ENCODE measurements around the gene NRL. TPM values are rescaled to one million over a fixed set of nuclear protein-coding genes. Genes with fewer than 3 reads are reported as not detected.
A peak's percentile ranks its signal among the peaks of the same experiment; 100 is the strongest.
"Not testable (repeated sequence)": the region's sequence is repeated elsewhere in the genome, so short reads cannot be mapped to it uniquely, and the experiment has no call there.

NRL gene
- polyA plus RNA-seq, 1 donor (not counting 4 experiments of a cell fraction or from before 2014, with no cell fraction given): 0.29 TPM

GRCh38 chr14:24038686-24039085, 76.1 kb downstream of the NRL start:
- Histone ChIP-seq H3K27ac (ENCODE audit: control insufficient read depth, insufficient read depth, low read length) (no peak overlapping the region), H3K4me3 (ENCODE audit: control insufficient read depth in 2 of 3, extremely low read depth in 1 of 3, insufficient read depth in 2 of 3, low read depth in 1 of 3, low read length in 3 of 3) (no peak overlapping the region), H3K4me1 (ENCODE audit: control insufficient read depth, extremely low read depth, insufficient read depth, low read length) (no peaks in the 10 kb centered on the region), H3K9ac (ENCODE audit: control insufficient read depth, extremely low read depth, insufficient read depth, low read length) (no peak overlapping the region), H3K27me3 (ENCODE audit: control insufficient read depth, extremely low read depth, insufficient read depth, low read length) (no peaks in the 10 kb centered on the region), H3K36me3 (ENCODE audit: control insufficient read depth in 2 of 2, extremely low read depth in 1 of 2, insufficient read depth in 2 of 2, low read length in 2 of 2) (no peaks in the 10 kb centered on the region), H3K79me2 (ENCODE audit: control insufficient read depth, insufficient read depth, low read length) (no peaks in the 10 kb centered on the region), H3K9me3 (ENCODE audit: control insufficient read depth, low read depth, low read length) (no peaks in the 10 kb centered on the region), H2AFZ (ENCODE audit: control insufficient read depth, low read length) (no peak overlapping the region), H3K9me1 (ENCODE audit: control insufficient read depth, extremely low read depth, insufficient read depth, low read length) (no peaks in the 10 kb centered on the region), H4K20me1 (ENCODE audit: control insufficient read depth, extremely low read depth, insufficient read depth, low read length) (no peaks in the 10 kb centered on the region), H3K4me2 (ENCODE audit: control insufficient read depth, extremely low read depth, insufficient read depth, low read depth, low read length) (no peak overlapping the region)
- TF ChIP-seq CTCF (optimal IDR thresholded peaks at IDR 0.05 in 1 of 3, IDR thresholded peaks at IDR 0.05 in 1 of 3, conservative IDR thresholded peaks at IDR 0.05 in 1 of 3; ENCODE audit: extremely low read depth in 1 of 3, insufficient read depth in 2 of 3, low read length in 3 of 3) (no peak), EZH2 (IDR thresholded peaks at IDR 0.05; ENCODE audit: low read length) (no peak)
- FAIRE-seq: no peak
- DNase-seq (ENCODE audit: low read depth, low spot score): no peak
- dilution Hi-C loops (cut with MboI; ENCODE audit: extremely low pct_ligation_motif_present, low sequenced_read_pairs): no loop called here

- Histone ChIP-seq H3K9me3 (ENCODE audit: control insufficient read depth, low read depth, low read length) (no peaks in the 10 kb centered on the region), H3K4me1 (ENCODE audit: control insufficient read depth, extremely low read depth, insufficient read depth, low read length) (no peaks in the 10 kb centered on the region), H3K27me3 (ENCODE audit: control insufficient read depth, extremely low read depth, insufficient read depth, low read length) (no peaks in the 10 kb centered on the region), H3K79me2 (ENCODE audit: control insufficient read depth, insufficient read depth, low read length) (no peaks in the 10 kb centered on the region), H3K9me1 (ENCODE audit: control insufficient read depth, extremely low read depth, insufficient read depth, low read length) (no peaks in the 10 kb centered on the region), H3K36me3 (ENCODE audit: control insufficient read depth in 2 of 2, extremely low read depth in 1 of 2, insufficient read depth in 2 of 2, low read length in 2 of 2) (no peaks in the 10 kb centered on the region), H3K9ac (ENCODE audit: control insufficient read depth, extremely low read depth, insufficient read depth, low read length) (no peak overlapping the region), H2AFZ (ENCODE audit: control insufficient read depth, low read length) (no peak overlapping the region), H3K4me3 (ENCODE audit: control insufficient read depth in 2 of 3, extremely low read depth in 1 of 3, insufficient read depth in 2 of 3, low read depth in 1 of 3, low read length in 3 of 3) (no peak overlapping the region), H3K4me2 (ENCODE audit: control insufficient read depth, extremely low read depth, insufficient read depth, low read depth, low read length) (no peak overlapping the region), H4K20me1 (ENCODE audit: control insufficient read depth, extremely low read depth, insufficient read depth, low read length) (no peaks in the 10 kb centered on the region), H3K27ac (ENCODE audit: control insufficient read depth, insufficient read depth, low read length) (no peak overlapping the region)
- dilution Hi-C loops (cut with MboI; ENCODE audit: extremely low pct_ligation_motif_present, low sequenced_read_pairs): no loop called here
- TF ChIP-seq EZH2 (IDR thresholded peaks at IDR 0.05; ENCODE audit: low read length) (no peak), CTCF (optimal IDR thresholded peaks at IDR 0.05 in 1 of 3, IDR thresholded peaks at IDR 0.05 in 1 of 3, conservative IDR thresholded peaks at IDR 0.05 in 1 of 3; ENCODE audit: extremely low read depth in 1 of 3, insufficient read depth in 2 of 3, low read length in 3 of 3) (no peak)
- no peak for FAIRE-seq
- DNase-seq (ENCODE audit: low read depth, low spot score): no peak
These were observed 77.1 kb downstream of the NRL start for GRCh38 chr14:24037658-24038037.

GRCh38 chr14:24036963-24037657, 77.6 kb downstream of the NRL start:
- DNase-seq (ENCODE audit: low read depth, low spot score); FAIRE-seq; H3K9me1 ChIP-seq (ENCODE audit: control insufficient read depth, extremely low read depth, insufficient read depth, low read length); H3K79me2 ChIP-seq (ENCODE audit: control insufficient read depth, insufficient read depth, low read length); H3K4me1 ChIP-seq (ENCODE audit: control insufficient read depth, extremely low read depth, insufficient read depth, low read length); H3K36me3 ChIP-seq (ENCODE audit: control insufficient read depth in 2 of 2, extremely low read depth in 1 of 2, insufficient read depth in 2 of 2, low read length in 2 of 2); H2AFZ ChIP-seq (ENCODE audit: control insufficient read depth, low read length); H4K20me1 ChIP-seq (ENCODE audit: control insufficient read depth, extremely low read depth, insufficient read depth, low read length); dilution Hi-C loops (cut with MboI; ENCODE audit: extremely low pct_ligation_motif_present, low sequenced_read_pairs); H3K9me3 ChIP-seq (ENCODE audit: control insufficient read depth, low read depth, low read length); H3K27me3 ChIP-seq (ENCODE audit: control insufficient read depth, extremely low read depth, insufficient read depth, low read length): not testable (repeated sequence)
- H3K27ac ChIP-seq (ENCODE audit: control insufficient read depth, insufficient read depth, low read length): peak overlapping the region; percentile 43
- H3K9ac ChIP-seq (ENCODE audit: control insufficient read depth, extremely low read depth, insufficient read depth, low read length): peak overlapping the region; percentile 71
- peak overlapping the region; percentile 49 to 75 (median 60) for H3K4me3 ChIP-seq (ENCODE audit: control insufficient read depth in 2 of 3, extremely low read depth in 1 of 3, insufficient read depth in 2 of 3, low read depth in 1 of 3, low read length in 3 of 3)
- peak overlapping the region; percentile 79 for H3K4me2 ChIP-seq (ENCODE audit: control insufficient read depth, extremely low read depth, insufficient read depth, low read depth, low read length)

Measured in keratinocyte (primary cell).